ACHN (cell line): ENCODE data around the gene FHOD1.
A peak's percentile ranks its signal among the peaks of the same experiment; 100 is the strongest.

Source experiments
- DNase-seq: peaks from one replicate; pipeline ENCODE4 v3.0.0-alpha.2; 2015
- in situ Hi-C: cut with HindIII; loops from 2 replicates; pipeline ENCODE4 v1.10.0; 2017; ENCODE audit warnings: low sequenced_read_pairs, low pct_ligation_motif_present, low pct_unique_long_range_greater_than_20kb

Gene FHOD1

GRCh38 chr16:67216612-67217490 is 30.4 kb downstream of the FHOD1 start:
- no peak for DNase-seq
- in situ Hi-C loops = no loop called here

- in situ Hi-C loops = no loop called here
These were observed 31.6 kb downstream of the FHOD1 start for GRCh38 chr16:67215706-67216105.

GRCh38 chr16:67213197-67214019 is 33.9 kb downstream of the FHOD1 start:
- DNase-seq = no peak
- in situ Hi-C loops = no loop called here

More at GRCh38 chr16:67215706-67216105, 31.6 kb downstream of the FHOD1 start:
- DNase-seq = no peak

- in situ Hi-C loops = no loop called here
- DNase-seq = peak; percentile 19
These were observed 34.5 kb downstream of the FHOD1 start for GRCh38 chr16:67212766-67213165.

- in situ Hi-C loops = no loop called here
These were observed 35.6 kb downstream of the FHOD1 start for GRCh38 chr16:67211674-67212073.

GRCh38 chr16:67210069-67210937 is 37.0 kb downstream of the FHOD1 start:
- DNase-seq = no peak
- in situ Hi-C loops = no loop called here

More at GRCh38 chr16:67211674-67212073, 35.6 kb downstream of the FHOD1 start:
- DNase-seq = no peak

GRCh38 chr16:67209565-67209964 is 37.7 kb downstream of the FHOD1 start:
- in situ Hi-C loops = no loop called here
- DNase-seq = no peak

- in situ Hi-C loops = no loop called here
- no peak for DNase-seq
These were observed 39.0 kb downstream of the FHOD1 start for GRCh38 chr16:67208154-67208896.

- no peak for DNase-seq
- in situ Hi-C loops = no loop called here
These were observed 39.8 kb downstream of the FHOD1 start for GRCh38 chr16:67207249-67208091.

GRCh38 chr16:67206838-67207248 is 40.4 kb downstream of the FHOD1 start:
- in situ Hi-C loops = no loop called here
- DNase-seq = no peak

GRCh38 chr16:67206129-67206837 is 41.0 kb downstream of the FHOD1 start:
- in situ Hi-C loops = no loop called here
- DNase-seq = no peak

- no peak for DNase-seq
- in situ Hi-C loops = no loop called here
These were observed 43.2 kb downstream of the FHOD1 start for GRCh38 chr16:67204076-67204475.

GRCh38 chr16:67202956-67203493 is 44.3 kb downstream of the FHOD1 start:
- in situ Hi-C loops = no loop called here

GRCh38 chr16:67202426-67202825 is 44.9 kb downstream of the FHOD1 start:
- in situ Hi-C loops = no loop called here

More at GRCh38 chr16:67202956-67203493, 44.3 kb downstream of the FHOD1 start:
- no peak for DNase-seq

GRCh38 chr16:67201411-67202345 is 45.6 kb downstream of the FHOD1 start:
- no peak for DNase-seq
- in situ Hi-C loops = no loop called here

More at GRCh38 chr16:67202426-67202825, 44.9 kb downstream of the FHOD1 start:
- DNase-seq = no peak
